B cell (primary cell): ENCODE results near the gene SYNE4.
A peak's percentile ranks its signal among the peaks of the same experiment; 100 is the strongest.

Experiments used
- CTCF ChIP-seq: fragments of 200-600 bp; IDR thresholded peaks from one replicate; pipeline ENCODE4 v1.8.0; 2022; ENCODE audit warnings: antibody characterized with exemption, mild to moderate bottlenecking
- EZH2 ChIP-seq: IDR thresholded peaks from 2 replicates; pipeline ENCODE4 v1.6.1; 2012; ENCODE audit warnings: borderline replicate concordance, low read depth, mild to moderate bottlenecking, moderate library complexity, low read length; ENCODE audit not compliant: insufficient read depth, poor library complexity, severe bottlenecking

GRCh38 chr19:36054119-36054732 is 45.6 kb upstream of the SYNE4 start, which contains the start of gene THAP8:
- TF ChIP-seq CTCF (peak; percentile 72), EZH2 (no peak)
